Right lung (tissue), 5 donors: ENCODE results near the gene ALDOA. TPM values are rescaled to one million over a fixed set of nuclear protein-coding genes. Genes with fewer than 3 reads are reported as not detected.
"Not testable (repeated sequence)": the region's sequence is repeated elsewhere in the genome, so short reads cannot be mapped to it uniquely, and the experiment has no call there.

Experiments
- DNase-seq, 2 donors: peaks; one replicate each; pipeline ENCODE4 v3.0.0-alpha.2; 2013
- polyA plus RNA-seq, 5 donors: library from polyadenylated mRNA; unstranded; fragments of 120-200 nt; gene quantifications; one replicate each; pipeline versions ENCODE4 v1.2.1 to v1.2.3, GENCODE V29; 2013; ENCODE audit warnings: inconsistent platforms in 1 of 5, low replicate concordance in 1 of 5; ENCODE audit not compliant: insufficient read length in 5 of 5, insufficient read depth in 1 of 5

The ALDOA gene
- polyA plus RNA-seq, 5 donors, result 251 to 539 (median 362) TPM

- DNase-seq, result no peak
These were observed 47.6 kb downstream of the ALDOA start, which contains the start of gene GDPD3 for GRCh38 chr16:30113031-30113710. Gene GDPD3 (minus strand): TSS chr16:30113537. CDS start chr16:30113478, 59 bp downstream.

GRCh38 chr16:30113711-30114333, 48.3 kb downstream of the ALDOA start:
- no peak for DNase-seq

- DNase-seq, result no peak
These were observed 48.9 kb downstream of the ALDOA start for GRCh38 chr16:30114411-30114810.

GRCh38 chr16:30114833-30115232, 49.3 kb downstream of the ALDOA start:
- DNase-seq, result not testable (repeated sequence)

- no peak for DNase-seq
These were observed 49.7 kb downstream of the ALDOA start for GRCh38 chr16:30115238-30115637.

- no peak for DNase-seq
These were observed 51.0 kb downstream of the ALDOA start for GRCh38 chr16:30116291-30117207.

- DNase-seq, result no peak
These were observed 52.2 kb downstream of the ALDOA start for GRCh38 chr16:30117768-30118167.

- DNase-seq, result no peak
These were observed 53.9 kb downstream of the ALDOA start for GRCh38 chr16:30119428-30119827.

Other genes starting within 250 kb of the ALDOA start
- 10 to 100 TPM; 26.4 to 46.3 (median 31.3) TPM for gene PAGR1, start 249.6 kb upstream of the ALDOA start, polyA plus RNA-seq
- gene MVP, start 245.3 kb upstream of the ALDOA start, polyA plus RNA-seq, result 10 to 100 TPM in 4 of 5 donors, 1 to 10 TPM in 1; 9.6 to 23.1 (median 14.0) TPM
- gene CDIPT, start 202.5 kb upstream of the ALDOA start, polyA plus RNA-seq, result 10 to 100 TPM; 62.4 to 94.6 (median 84.3) TPM
- gene SEZ6L2, start 166.2 kb upstream of the ALDOA start, polyA plus RNA-seq, result 1 to 10 TPM; 4.1 to 7.8 (median 5.2) TPM
- under 1 TPM; 0.41 to 0.94 (median 0.63) TPM for gene ASPHD1, start 165.3 kb upstream of the ALDOA start, polyA plus RNA-seq
- 10 to 100 TPM; 13.8 to 22.9 (median 21.4) TPM for gene KCTD13, start 139.5 kb upstream of the ALDOA start, polyA plus RNA-seq
- 100 to 1,000 TPM in 4 of 5 donors, 10 to 100 TPM in 1; 94.6 to 126 (median 108) TPM for gene TMEM219, start 103.7 kb upstream of the ALDOA start, polyA plus RNA-seq
- 10 to 100 TPM; 42.8 to 66.2 (median 54.0) TPM for gene TAOK2, start 91.9 kb upstream of the ALDOA start, polyA plus RNA-seq
- 10 to 100 TPM; 16.8 to 22.5 (median 19.8) TPM for gene HIRIP3, start 70.1 kb upstream of the ALDOA start, polyA plus RNA-seq
- 10 to 100 TPM; 45.5 to 70.9 (median 48.1) TPM for gene INO80E, start 69.5 kb upstream of the ALDOA start, polyA plus RNA-seq
- gene DOC2A, start 54.7 kb upstream of the ALDOA start, polyA plus RNA-seq, result 1 to 10 TPM; 1.4 to 5.3 (median 3.8) TPM
- not detected for gene C16orf92, start 42.6 kb upstream of the ALDOA start, polyA plus RNA-seq
- under 1 TPM; 0.66 to 0.97 (median 0.79) TPM for gene TLCD3B, start 34.5 kb upstream of the ALDOA start, polyA plus RNA-seq
- 10 to 100 TPM; 60.9 to 90.8 (median 68.7) TPM for gene PPP4C, start 10.2 kb downstream of the ALDOA start, polyA plus RNA-seq
- gene TBX6, start 26.2 kb downstream of the ALDOA start, polyA plus RNA-seq, result 1 to 10 TPM in 4 of 5 donors, under 1 TPM in 1; 0.85 to 2.0 (median 1.3) TPM
- gene YPEL3, start 30.5 kb downstream of the ALDOA start, polyA plus RNA-seq, result 10 to 100 TPM; 49.0 to 73.2 (median 55.0) TPM
- gene GDPD3, start 47.8 kb downstream of the ALDOA start, polyA plus RNA-seq, result 10 to 100 TPM; 11.0 to 18.4 (median 15.6) TPM
- gene MAPK3, start 57.5 kb downstream of the ALDOA start, polyA plus RNA-seq, result 100 to 1,000 TPM in 4 of 5 donors, 10 to 100 TPM in 1; 98.2 to 120 (median 114) TPM
- 10 to 100 TPM; 14.0 to 27.0 (median 17.9) TPM for gene CORO1A, start 117.8 kb downstream of the ALDOA start, polyA plus RNA-seq
- 10 to 100 TPM; 13.1 to 37.9 (median 20.1) TPM for gene BOLA2B, start 127.9 kb downstream of the ALDOA start, polyA plus RNA-seq
- 10 to 100 TPM; 12.7 to 28.5 (median 21.3) TPM for gene SLX1A, start 128.1 kb downstream of the ALDOA start, polyA plus RNA-seq
- 10 to 100 TPM in 4 of 5 donors, 1 to 10 TPM in 1; 7.7 to 14.7 (median 10.4) TPM for gene SULT1A3, start 133.5 kb downstream of the ALDOA start, polyA plus RNA-seq
- gene NPIPB13, start 182.7 kb downstream of the ALDOA start, polyA plus RNA-seq, result 10 to 100 TPM; 13.8 to 29.2 (median 21.1) TPM